DOHH2 (cell line): ENCODE results near the gene ZFYVE16.
"Not testable (repeated sequence)": the region's sequence is repeated elsewhere in the genome, so short reads cannot be mapped to it uniquely, and the experiment has no call there.

Source experiments
- H3F3A ChIP-seq: fragments of 200-600 bp; sonication (generic), shearing (Covaris generic); 2 replicates; pipeline ENCODE4 v1.6.0; 2016; ENCODE audit warnings: antibody characterized with exemption, mild to moderate bottlenecking; ENCODE audit not compliant: control insufficient read depth, insufficient read depth
- H3K27ac ChIP-seq: fragments of 200-600 bp; sonication (generic); 2 replicates; pipeline ENCODE4 v1.5.1; 2014; ENCODE audit warnings: low read depth, mild to moderate bottlenecking, low read length, moderate library complexity
- H3K27me3 ChIP-seq: fragments of 200-600 bp; sonication (generic); 2 replicates; pipeline ENCODE4 v1.6.1; 2014; ENCODE audit warnings: mild to moderate bottlenecking, low read length, mixed read lengths; ENCODE audit not compliant: control insufficient read depth
- H3K36me3 ChIP-seq: fragments of 200-600 bp; sonication (generic); 2 replicates; pipeline ENCODE4 v1.6.1; 2014; ENCODE audit warnings: mild to moderate bottlenecking, low read length, moderate library complexity, mixed read lengths; ENCODE audit not compliant: control insufficient read depth
- H3K4me1 ChIP-seq: fragments of 200-600 bp; sonication (generic); 2 replicates; pipeline ENCODE4 v1.6.1; 2014; ENCODE audit warnings: mild to moderate bottlenecking, low read length, mixed read lengths; ENCODE audit not compliant: control insufficient read depth
- H3K4me2 ChIP-seq: fragments of 200-600 bp; sonication (generic); 2 replicates; pipeline ENCODE4 v1.6.0; 2014; ENCODE audit warnings: mild to moderate bottlenecking, low read length, moderate library complexity
- H3K4me3 ChIP-seq: fragments of 200-600 bp; sonication (generic); 2 replicates; pipeline ENCODE4 v1.5.1; 2014; ENCODE audit warnings: mild to moderate bottlenecking, low read length, mixed read lengths
- H3K79me2 ChIP-seq: fragments of 200-600 bp; sonication (generic); 2 replicates; pipeline ENCODE4 v1.6.1; 2014; ENCODE audit warnings: mild to moderate bottlenecking, low read length, mixed read lengths; ENCODE audit not compliant: control insufficient read depth
- H3K9me2 ChIP-seq: fragments of 200-600 bp; sonication (generic); replicated peaks from 2 replicates; pipeline ENCODE4 v1.6.1; 2014; ENCODE audit warnings: mild to moderate bottlenecking, low read length, mixed read lengths; ENCODE audit not compliant: control insufficient read depth
- H3K9me3 ChIP-seq: fragments of 200-600 bp; sonication (generic); 2 replicates; pipeline ENCODE4 v1.6.1; 2014; ENCODE audit warnings: antibody characterized with exemption, low read length, mixed read lengths; ENCODE audit not compliant: control insufficient read depth, insufficient read depth
- H4K20me1 ChIP-seq: fragments of 200-600 bp; sonication (generic); 2 replicates; pipeline ENCODE4 v1.6.0; 2014; ENCODE audit warnings: low read depth, mild to moderate bottlenecking, antibody characterized with exemption, low read length, moderate library complexity; ENCODE audit not compliant: control insufficient read depth, insufficient read depth
- CTCF ChIP-seq: fragments of 200-600 bp; sonication (generic); IDR thresholded peaks from one replicate; pipeline ENCODE4 v1.5.1; 2014; ENCODE audit warnings: antibody characterized with exemption, mild to moderate bottlenecking, low read depth, low read length; ENCODE audit not compliant: poor library complexity, severe bottlenecking
- EZH2phosphoT487 ChIP-seq: fragments of 200-600 bp; sonication (generic); IDR thresholded peaks from 2 replicates; pipeline ENCODE4 v1.6.1; 2017; ENCODE audit warnings: borderline replicate concordance, mild to moderate bottlenecking, antibody characterized with exemption, low read length, moderate library complexity, mixed read lengths

ZFYVE16 gene

DNA sequence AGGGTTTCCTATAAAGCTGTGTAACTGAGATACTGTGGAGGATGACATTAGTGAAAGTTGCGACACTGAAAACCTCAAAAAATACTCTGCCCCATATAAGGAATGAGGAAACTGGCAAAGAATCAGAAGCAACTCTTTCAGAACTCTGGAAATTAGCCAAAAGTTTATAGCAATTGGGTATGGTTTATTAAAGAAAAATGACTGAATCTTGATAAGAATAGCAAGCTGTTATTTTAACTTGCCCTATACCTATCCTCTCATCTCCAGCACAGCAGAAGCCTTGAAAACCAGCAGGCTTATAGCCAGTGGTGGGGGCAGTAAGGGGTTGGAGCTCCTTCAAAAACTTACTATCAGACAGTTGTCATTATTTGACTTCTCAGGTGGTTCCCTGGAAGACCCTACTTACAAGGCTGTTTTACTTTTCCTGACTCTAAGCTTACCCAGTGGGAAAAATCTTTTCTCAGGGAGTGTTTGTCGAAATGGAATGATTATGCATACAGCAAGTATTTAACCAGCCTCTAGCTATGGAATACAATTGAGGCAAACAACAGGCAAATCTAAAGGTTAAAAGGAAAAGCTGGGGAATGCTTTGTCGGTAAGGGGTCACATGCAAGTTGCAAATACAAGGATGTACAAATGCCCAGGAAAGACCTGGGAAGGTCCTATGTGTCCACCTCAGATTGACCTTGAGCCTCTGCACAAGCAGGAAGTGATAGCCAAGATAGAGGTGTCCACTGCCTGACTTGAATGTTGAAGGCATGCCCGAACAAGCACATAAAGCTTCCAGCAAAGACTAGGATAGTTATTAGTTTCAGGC is 59.0 kb downstream of the ZFYVE16 start:
- no peak overlapping the region for H3K27ac ChIP-seq
- H3K9me2 ChIP-seq = no peaks in the 10 kb centered on the region
- H3K4me1 ChIP-seq = no peaks in the 10 kb centered on the region
- H4K20me1 ChIP-seq = no peaks in the 10 kb centered on the region
- no peak overlapping the region for H3K4me3 ChIP-seq
- no peaks in the 10 kb centered on the region for H3K79me2 ChIP-seq
- H3K4me2 ChIP-seq = no peak overlapping the region
- no peaks in the 10 kb centered on the region for H3F3A ChIP-seq
- TF ChIP-seq EZH2phosphoT487 (no peak), CTCF (no peak)
- peaks cover 7% of the 10 kb centered on the region; the same call in 1 of the 2 replicates for H3K9me3 ChIP-seq
- H3K27me3 ChIP-seq = no peaks in the 10 kb centered on the region
- no peaks in the 10 kb centered on the region; the same call in 1 of the 2 replicates for H3K36me3 ChIP-seq

DNA sequence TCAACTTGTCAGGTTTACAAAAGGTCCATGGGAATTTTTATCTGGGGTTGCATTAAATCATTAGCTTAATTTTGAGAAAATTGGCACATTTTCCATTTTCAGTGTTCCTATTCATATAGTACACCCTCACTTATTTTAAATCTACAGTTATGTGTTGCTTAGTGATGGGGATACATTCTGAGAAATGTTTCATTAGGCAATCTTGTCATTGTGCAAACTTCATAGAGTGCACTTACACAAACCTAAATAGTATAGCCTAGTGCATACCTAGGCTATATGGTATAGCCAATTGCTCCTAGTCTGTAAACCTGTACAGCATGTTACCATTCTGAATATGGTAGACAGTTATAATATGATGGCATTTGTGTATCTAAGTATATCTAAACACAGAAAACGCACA is 60.3 kb downstream of the ZFYVE16 start:
- H3F3A ChIP-seq = no peaks in the 10 kb centered on the region
- H3K4me1 ChIP-seq = no peaks in the 10 kb centered on the region
- H3K27me3 ChIP-seq = no peaks in the 10 kb centered on the region
- H3K27ac ChIP-seq = no peak overlapping the region
- TF ChIP-seq EZH2phosphoT487 = no peak
- no peak for TF ChIP-seq CTCF
- no peak overlapping the region for H3K4me3 ChIP-seq
- H3K79me2 ChIP-seq = no peaks in the 10 kb centered on the region
- H3K4me2 ChIP-seq = no peak overlapping the region
- H4K20me1 ChIP-seq = no peaks in the 10 kb centered on the region
- no peaks in the 10 kb centered on the region for H3K9me2 ChIP-seq
- peaks cover 6% of the 10 kb centered on the region; the same call in 1 of the 2 replicates for H3K9me3 ChIP-seq
- no peaks in the 10 kb centered on the region; the same call in 1 of the 2 replicates for H3K36me3 ChIP-seq

DNA sequence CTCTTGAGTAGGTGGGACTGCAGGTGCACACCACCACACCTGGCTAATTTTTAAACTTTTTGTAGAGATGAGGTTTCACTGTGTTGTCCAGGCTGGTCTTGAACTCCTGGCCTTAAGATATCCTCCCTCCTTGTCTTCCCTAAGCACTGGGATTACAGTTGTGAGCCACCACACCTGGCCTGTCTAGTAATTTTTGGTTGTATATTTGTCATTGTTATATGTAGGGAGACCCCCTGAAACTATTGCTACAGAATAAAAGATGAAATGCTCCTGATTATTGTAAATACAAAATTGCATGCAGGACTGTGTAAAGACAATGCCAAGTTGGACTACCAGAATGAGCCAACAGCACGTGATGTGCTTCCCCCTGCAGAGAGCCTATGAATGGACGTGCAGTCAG is 62.8 kb downstream of the ZFYVE16 start:
- not testable (repeated sequence) for H3K4me2 ChIP-seq, H3K4me1 ChIP-seq, H3K79me2 ChIP-seq, H4K20me1 ChIP-seq, H3K27me3 ChIP-seq, H3K4me3 ChIP-seq, H3K9me2 ChIP-seq, H3K27ac ChIP-seq, H3F3A ChIP-seq, H3K9me3 ChIP-seq
- peaks cover 13% of the 10 kb centered on the region; the same call in 1 of the 2 replicates for H3K36me3 ChIP-seq

DNA sequence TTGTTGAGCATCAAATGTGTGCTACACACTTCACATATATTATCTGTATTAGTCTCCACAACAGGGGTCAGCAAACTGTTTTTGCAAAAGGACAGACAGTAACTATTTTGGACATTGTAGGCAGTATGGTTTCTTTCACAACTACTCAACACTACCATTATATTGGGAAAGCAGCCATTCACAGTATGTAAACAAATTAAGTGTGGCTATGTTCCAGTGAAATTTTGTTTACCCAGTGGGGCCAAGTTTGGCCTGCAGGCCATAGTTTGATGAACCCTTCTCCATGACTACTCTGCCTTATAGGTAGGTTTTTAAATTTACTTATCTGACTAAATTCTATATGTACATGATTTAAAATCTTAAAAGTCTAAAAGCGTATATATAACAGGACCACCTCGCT is 67.1 kb downstream of the ZFYVE16 start:
- H3K4me1 ChIP-seq = no peaks in the 10 kb centered on the region
- H3K79me2 ChIP-seq = no peaks in the 10 kb centered on the region
- no peaks in the 10 kb centered on the region for H4K20me1 ChIP-seq
- no peak overlapping the region for H3K4me2 ChIP-seq
- peaks cover 13% of the 10 kb centered on the region; the same call in 1 of the 2 replicates for H3K36me3 ChIP-seq
- no peaks in the 10 kb centered on the region for H3K27me3 ChIP-seq
- TF ChIP-seq CTCF (no peak), EZH2phosphoT487 (no peak)
- H3K27ac ChIP-seq = no peak overlapping the region
- H3K4me3 ChIP-seq = no peak overlapping the region
- H3K9me2 ChIP-seq = no peaks in the 10 kb centered on the region
- H3F3A ChIP-seq = no peaks in the 10 kb centered on the region
- H3K9me3 ChIP-seq = 0 out of 2 replicates have a peak, but pooled peaks cover 3% of the 10 kb centered on the region
